Measurements from ENCODE around the gene GZMB. TPM values are rescaled to one million over a fixed set of nuclear protein-coding genes. Genes with fewer than 3 reads are reported as not detected.

GZMB gene
- polyA plus RNA-seq, 1 donor from 2014 or later, result not detected

DNA sequence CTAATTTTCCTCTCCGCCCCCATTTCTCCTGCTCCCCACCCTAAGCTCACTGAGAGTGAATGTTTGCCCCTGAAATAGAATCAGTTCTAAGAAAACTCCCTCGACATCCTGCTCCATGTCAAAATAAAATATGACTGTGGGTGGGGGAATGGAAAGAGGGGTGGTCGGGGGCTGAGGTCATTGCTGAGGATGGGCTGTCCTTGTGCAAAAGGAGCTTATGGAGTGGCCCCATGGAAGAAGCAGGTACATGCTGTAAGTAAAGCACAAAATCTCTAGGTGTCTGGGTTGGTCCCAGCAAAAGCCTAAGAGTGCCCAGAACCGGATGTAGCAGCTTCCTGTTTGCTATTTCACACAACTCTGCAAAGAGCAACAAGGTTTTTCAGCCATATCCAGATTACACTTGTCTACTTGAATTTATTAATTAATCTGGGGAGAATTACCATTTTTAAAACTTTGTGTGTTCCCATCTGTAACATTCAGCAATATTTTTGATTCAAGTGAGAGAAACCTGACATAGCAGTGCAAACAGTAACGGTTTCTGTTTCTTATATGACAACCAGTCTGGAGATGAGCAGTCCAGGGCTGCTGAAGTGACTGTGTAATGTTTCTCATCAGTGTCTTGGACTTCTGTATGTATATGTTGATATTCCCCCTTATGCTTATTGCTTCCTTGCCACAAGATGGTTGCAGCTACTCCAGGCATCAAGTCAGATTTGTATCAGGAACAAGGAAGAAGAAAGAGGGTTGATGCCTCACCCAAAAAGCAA lies 40.4 kb upstream of the GZMB start:
- no peaks in the 10 kb centered on the region for H4K20me1 ChIP-seq (ENCODE audit: insufficient read depth)
- no peaks in the 10 kb centered on the region for H3K79me2 ChIP-seq (replicated peaks; ENCODE audit: insufficient read depth, low read length)
- H3K27ac ChIP-seq (ENCODE audit: low read length), result no peak overlapping the region
- H3K4me2 ChIP-seq (ENCODE audit: low read length), result no peak overlapping the region
- no peak overlapping the region for H3K4me3 ChIP-seq (ENCODE audit: low read length)
- no peaks in the 10 kb centered on the region for H3F3A ChIP-seq (ENCODE audit: insufficient read depth, low read length, poor library complexity, severe bottlenecking)
- no peaks in the 10 kb centered on the region for H3K27me3 ChIP-seq (ENCODE audit: insufficient read depth, low read depth, low read length)
- H3K9me2 ChIP-seq (ENCODE audit: insufficient read depth, low read length), result no peaks in the 10 kb centered on the region
- no peak overlapping the region for H3K9ac ChIP-seq (ENCODE audit: low read length)
- TF ChIP-seq SMC3 (conservative IDR thresholded peaks at IDR 0.05; ENCODE audit: poor library complexity), result no peak
- no peak for TF ChIP-seq TAF1 (IDR thresholded peaks at IDR 0.05; ENCODE audit: low read depth)
- TF ChIP-seq, protein P1, sequence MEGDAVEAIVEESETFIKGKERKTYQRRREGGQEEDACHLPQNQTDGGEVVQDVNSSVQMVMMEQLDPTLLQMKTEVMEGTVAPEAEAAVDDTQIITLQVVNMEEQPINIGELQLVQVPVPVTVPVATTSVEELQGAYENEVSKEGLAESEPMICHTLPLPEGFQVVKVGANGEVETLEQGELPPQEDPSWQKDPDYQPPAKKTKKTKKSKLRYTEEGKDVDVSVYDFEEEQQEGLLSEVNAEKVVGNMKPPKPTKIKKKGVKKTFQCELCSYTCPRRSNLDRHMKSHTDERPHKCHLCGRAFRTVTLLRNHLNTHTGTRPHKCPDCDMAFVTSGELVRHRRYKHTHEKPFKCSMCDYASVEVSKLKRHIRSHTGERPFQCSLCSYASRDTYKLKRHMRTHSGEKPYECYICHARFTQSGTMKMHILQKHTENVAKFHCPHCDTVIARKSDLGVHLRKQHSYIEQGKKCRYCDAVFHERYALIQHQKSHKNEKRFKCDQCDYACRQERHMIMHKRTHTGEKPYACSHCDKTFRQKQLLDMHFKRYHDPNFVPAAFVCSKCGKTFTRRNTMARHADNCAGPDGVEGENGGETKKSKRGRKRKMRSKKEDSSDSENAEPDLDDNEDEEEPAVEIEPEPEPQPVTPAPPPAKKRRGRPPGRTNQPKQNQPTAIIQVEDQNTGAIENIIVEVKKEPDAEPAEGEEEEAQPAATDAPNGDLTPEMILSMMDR (IDR thresholded peaks at IDR 0.05; ENCODE audit: poor library complexity, severe bottlenecking), result no peak
- TF ChIP-seq EZH2 (IDR thresholded peaks at IDR 0.05; ENCODE audit: borderline replicate concordance, insufficient read depth, low read length, poor library complexity, severe bottlenecking), result no peak
- TF ChIP-seq POLR2AphosphoS5 (IDR thresholded peaks at IDR 0.05), result no peak
- TF ChIP-seq EP300 (conservative IDR thresholded peaks at IDR 0.05; ENCODE audit: poor library complexity, severe bottlenecking), result no peak
- no peak for TF ChIP-seq RAD21 (conservative IDR thresholded peaks at IDR 0.05)
- TF ChIP-seq, protein P2, sequence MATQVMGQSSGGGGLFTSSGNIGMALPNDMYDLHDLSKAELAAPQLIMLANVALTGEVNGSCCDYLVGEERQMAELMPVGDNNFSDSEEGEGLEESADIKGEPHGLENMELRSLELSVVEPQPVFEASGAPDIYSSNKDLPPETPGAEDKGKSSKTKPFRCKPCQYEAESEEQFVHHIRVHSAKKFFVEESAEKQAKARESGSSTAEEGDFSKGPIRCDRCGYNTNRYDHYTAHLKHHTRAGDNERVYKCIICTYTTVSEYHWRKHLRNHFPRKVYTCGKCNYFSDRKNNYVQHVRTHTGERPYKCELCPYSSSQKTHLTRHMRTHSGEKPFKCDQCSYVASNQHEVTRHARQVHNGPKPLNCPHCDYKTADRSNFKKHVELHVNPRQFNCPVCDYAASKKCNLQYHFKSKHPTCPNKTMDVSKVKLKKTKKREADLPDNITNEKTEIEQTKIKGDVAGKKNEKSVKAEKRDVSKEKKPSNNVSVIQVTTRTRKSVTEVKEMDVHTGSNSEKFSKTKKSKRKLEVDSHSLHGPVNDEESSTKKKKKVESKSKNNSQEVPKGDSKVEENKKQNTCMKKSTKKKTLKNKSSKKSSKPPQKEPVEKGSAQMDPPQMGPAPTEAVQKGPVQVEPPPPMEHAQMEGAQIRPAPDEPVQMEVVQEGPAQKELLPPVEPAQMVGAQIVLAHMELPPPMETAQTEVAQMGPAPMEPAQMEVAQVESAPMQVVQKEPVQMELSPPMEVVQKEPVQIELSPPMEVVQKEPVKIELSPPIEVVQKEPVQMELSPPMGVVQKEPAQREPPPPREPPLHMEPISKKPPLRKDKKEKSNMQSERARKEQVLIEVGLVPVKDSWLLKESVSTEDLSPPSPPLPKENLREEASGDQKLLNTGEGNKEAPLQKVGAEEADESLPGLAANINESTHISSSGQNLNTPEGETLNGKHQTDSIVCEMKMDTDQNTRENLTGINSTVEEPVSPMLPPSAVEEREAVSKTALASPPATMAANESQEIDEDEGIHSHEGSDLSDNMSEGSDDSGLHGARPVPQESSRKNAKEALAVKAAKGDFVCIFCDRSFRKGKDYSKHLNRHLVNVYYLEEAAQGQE (IDR thresholded peaks at IDR 0.05; ENCODE audit: borderline replicate concordance), result no peak
- TF ChIP-seq MXI1 (conservative IDR thresholded peaks at IDR 0.05; ENCODE audit: poor library complexity, severe bottlenecking), result no peak
- no peaks in the 10 kb centered on the region for H3K36me3 ChIP-seq (ENCODE audit: insufficient read depth, low read length)
- no peaks in the 10 kb centered on the region for H3K9me3 ChIP-seq (ENCODE audit: low read length)
- no peak overlapping the region for H2AFZ ChIP-seq (ENCODE audit: low read depth, low read length)

DNA sequence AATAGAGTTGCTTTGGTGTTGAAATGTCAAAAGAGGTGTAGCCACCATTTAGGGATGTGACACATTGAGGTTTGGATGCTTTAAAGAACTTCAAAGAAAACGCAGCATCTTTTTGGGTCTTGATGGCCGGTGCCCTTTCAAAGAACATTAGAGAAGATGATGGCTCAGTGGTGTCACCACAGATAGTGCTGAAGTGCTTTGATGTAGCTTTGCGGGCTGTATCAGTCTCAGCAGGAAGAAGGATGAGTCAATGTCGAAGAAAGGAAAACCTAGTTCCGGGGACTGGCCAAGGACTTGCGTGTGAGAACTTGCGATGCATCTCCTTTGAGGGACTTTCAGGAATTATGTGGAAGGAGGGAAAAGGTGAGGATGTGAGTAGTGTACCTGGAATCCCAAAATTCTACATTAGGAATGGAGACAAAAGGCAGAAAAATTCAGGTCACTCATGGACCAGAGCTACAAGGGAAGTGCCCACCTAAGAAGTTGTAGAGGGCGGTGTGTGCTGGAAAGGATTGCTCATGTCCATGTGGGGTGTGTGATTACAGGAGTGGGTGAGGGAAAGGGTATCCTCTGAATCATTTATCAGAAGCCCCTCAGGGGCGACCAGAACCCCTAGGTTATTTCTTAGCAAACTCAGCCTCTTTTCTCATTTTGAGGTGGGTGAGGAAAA lies 39.7 kb upstream of the GZMB start:
- Histone ChIP-seq H3K9me2 (ENCODE audit: insufficient read depth, low read length) (no peaks in the 10 kb centered on the region), H3K79me2 (replicated peaks; ENCODE audit: insufficient read depth, low read length) (no peaks in the 10 kb centered on the region), H3K4me2 (ENCODE audit: low read length) (no peak overlapping the region), H3K9me3 (ENCODE audit: low read length) (no peaks in the 10 kb centered on the region), H3K9ac (ENCODE audit: low read length) (no peak overlapping the region), H3F3A (ENCODE audit: insufficient read depth, low read length, poor library complexity, severe bottlenecking) (no peaks in the 10 kb centered on the region), H3K27me3 (ENCODE audit: insufficient read depth, low read depth, low read length) (no peaks in the 10 kb centered on the region), H2AFZ (ENCODE audit: low read depth, low read length) (no peak overlapping the region), H3K36me3 (ENCODE audit: insufficient read depth, low read length) (no peaks in the 10 kb centered on the region), H3K27ac (ENCODE audit: low read length) (no peak overlapping the region), H4K20me1 (ENCODE audit: insufficient read depth) (no peaks in the 10 kb centered on the region), H3K4me3 (ENCODE audit: low read length) (no peak overlapping the region)
- TF ChIP-seq POLR2AphosphoS5 (IDR thresholded peaks at IDR 0.05) (no peak), RAD21 (conservative IDR thresholded peaks at IDR 0.05) (no peak), MXI1 (conservative IDR thresholded peaks at IDR 0.05; ENCODE audit: poor library complexity, severe bottlenecking) (no peak), TAF1 (IDR thresholded peaks at IDR 0.05; ENCODE audit: low read depth) (no peak), EP300 (conservative IDR thresholded peaks at IDR 0.05; ENCODE audit: poor library complexity, severe bottlenecking) (no peak), SMC3 (conservative IDR thresholded peaks at IDR 0.05; ENCODE audit: poor library complexity) (no peak), EZH2 (IDR thresholded peaks at IDR 0.05; ENCODE audit: borderline replicate concordance, insufficient read depth, low read length, poor library complexity, severe bottlenecking) (no peak)
- TF ChIP-seq, protein P1 (IDR thresholded peaks at IDR 0.05; ENCODE audit: poor library complexity, severe bottlenecking), result no peak
- TF ChIP-seq, protein P2 (IDR thresholded peaks at IDR 0.05; ENCODE audit: borderline replicate concordance), result no peak

Measured in neural cell (in vitro differentiated cells).